ENCODE results near the gene SMOC1. TPM values are rescaled to one million over a fixed set of nuclear protein-coding genes. Genes with fewer than 3 reads are reported as not detected.
A peak's percentile ranks its signal among the peaks of the same experiment; 100 is the strongest.

SMOC1 gene
- total RNA-seq, 2 donors from 2014 or later = 14.1 to 18.6 TPM

GRCh38 chr14:70008284-70009262, 129.4 kb downstream of the SMOC1 start:
- Histone ChIP-seq H3K27ac (no peak overlapping the region), H3K4me1 (no peaks in the 10 kb centered on the region), H3K4me3 (no peak overlapping the region), H3K27me3 (no peaks in the 10 kb centered on the region), H3K36me3 (no peaks in the 10 kb centered on the region), H3K9me3 (no peaks in the 10 kb centered on the region)
- TF ChIP-seq CTCF (IDR thresholded peaks at IDR 0.05) = no peak
- no peak for DNase-seq (ENCODE audit: low spot score)

- H3K9me3 ChIP-seq = no peaks in the 10 kb centered on the region
- H3K27ac ChIP-seq = no peak overlapping the region
- H3K27me3 ChIP-seq = no peaks in the 10 kb centered on the region
- no peak for DNase-seq (ENCODE audit: low spot score)
- no peak for TF ChIP-seq CTCF (IDR thresholded peaks at IDR 0.05)
- H3K36me3 ChIP-seq = no peaks in the 10 kb centered on the region
- no peaks in the 10 kb centered on the region for H3K4me1 ChIP-seq
- H3K4me3 ChIP-seq = no peak overlapping the region
These were observed 130.7 kb downstream of the SMOC1 start for GRCh38 chr14:70009961-70010360.

- no peak for TF ChIP-seq CTCF (IDR thresholded peaks at IDR 0.05)
- no peak for DNase-seq (ENCODE audit: low spot score)
- Histone ChIP-seq H3K4me1 (no peaks in the 10 kb centered on the region), H3K27me3 (no peaks in the 10 kb centered on the region), H3K4me3 (no peak overlapping the region), H3K27ac (no peak overlapping the region), H3K9me3 (no peaks in the 10 kb centered on the region), H3K36me3 (no peaks in the 10 kb centered on the region)
These were observed 131.9 kb downstream of the SMOC1 start for GRCh38 chr14:70011098-70011497.

- DNase-seq (ENCODE audit: low spot score) = no peak
These were observed 132.5 kb downstream of the SMOC1 start for GRCh38 chr14:70011708-70012107.

GRCh38 chr14:70013271-70013873, 134.2 kb downstream of the SMOC1 start:
- no peak for DNase-seq (ENCODE audit: low spot score)
- H3K27me3 ChIP-seq = no peaks in the 10 kb centered on the region
- no peaks in the 10 kb centered on the region for H3K9me3 ChIP-seq
- TF ChIP-seq CTCF (IDR thresholded peaks at IDR 0.05) = peak; percentile 31 to 61
- no peak overlapping the region for H3K27ac ChIP-seq
- H3K36me3 ChIP-seq = no peaks in the 10 kb centered on the region
- H3K4me3 ChIP-seq = no peak overlapping the region
- H3K4me1 ChIP-seq = peaks cover 0 to 3% of the 10 kb centered on the region in 2 donors

More at GRCh38 chr14:70011708-70012107, 132.5 kb downstream of the SMOC1 start:
- H3K27me3 ChIP-seq = no peaks in the 10 kb centered on the region
- no peak overlapping the region for H3K27ac ChIP-seq
- no peaks in the 10 kb centered on the region for H3K4me1 ChIP-seq
- no peak overlapping the region for H3K4me3 ChIP-seq
- no peaks in the 10 kb centered on the region for H3K9me3 ChIP-seq
- TF ChIP-seq CTCF (IDR thresholded peaks at IDR 0.05) = no peak
- H3K36me3 ChIP-seq = no peaks in the 10 kb centered on the region
